Epithelial cell of proximal tubule (primary cell): ENCODE data around the gene DST. TPM values are rescaled to one million over a fixed set of nuclear protein-coding genes. Genes with fewer than 3 reads are reported as not detected.
A peak's percentile ranks its signal among the peaks of the same experiment; 100 is the strongest.

Experiments used
- DNase-seq: peaks from one replicate; pipeline ENCODE4 v3.0.0-alpha.2; 2011; ENCODE audit warnings: low read depth
- H3K4me3 ChIP-seq: 2 replicates; pipeline ENCODE4 v1.5.1; 2011; ENCODE audit warnings: low read depth, mild to moderate bottlenecking, low read length
- CTCF ChIP-seq: conservative IDR thresholded peaks from 2 replicates; pipeline ENCODE4 v1.5.1; 2012; ENCODE audit warnings: low read depth, mild to moderate bottlenecking, low read length
- total RNA-seq: library from RNA; depleted of rRNA; stranded (reverse); fragments of >200 nt; gene quantifications from 2 replicates; pipeline ENCODE4 v1.2.3, GENCODE V29; 2015

The DST gene
- total RNA-seq, 1 donor from 2014 or later, result 97.7 TPM

GRCh38 chr6:56490993-56491392 lies 151.7 kb downstream of the DST start:
- no peak overlapping the region for H3K4me3 ChIP-seq
- peak; percentile 71 for DNase-seq
- no peak for TF ChIP-seq CTCF

- DNase-seq, result no peak
- H3K4me3 ChIP-seq, result no peak overlapping the region
- TF ChIP-seq CTCF, result no peak
Observed at GRCh38 chr6:56489559-56489958, 153.1 kb downstream of the DST start.

- H3K4me3 ChIP-seq, result no peak overlapping the region
- TF ChIP-seq CTCF, result no peak
- DNase-seq, result no peak
Observed at GRCh38 chr6:56488281-56488680, 154.4 kb downstream of the DST start.

- H3K4me3 ChIP-seq, result no peak overlapping the region
- peak; percentile 57 for DNase-seq
- no peak for TF ChIP-seq CTCF
Observed at GRCh38 chr6:56486681-56487080, 156.0 kb downstream of the DST start.

GRCh38 chr6:56484669-56485068 lies 158.0 kb downstream of the DST start:
- no peak for TF ChIP-seq CTCF
- peak; percentile 35 for DNase-seq

GRCh38 chr6:56483929-56484328 lies 158.8 kb downstream of the DST start:
- no peak for DNase-seq
- H3K4me3 ChIP-seq, result no peak overlapping the region
- no peak for TF ChIP-seq CTCF

More at GRCh38 chr6:56484669-56485068, 158.0 kb downstream of the DST start:
- H3K4me3 ChIP-seq, result no peak overlapping the region

- H3K4me3 ChIP-seq, result no peak overlapping the region
- no peak for DNase-seq
Observed at GRCh38 chr6:56482525-56482924, 160.2 kb downstream of the DST start.

More at GRCh38 chr6:56482525-56482924, 160.2 kb downstream of the DST start:
- no peak for TF ChIP-seq CTCF
